GM23248 (cell line): ENCODE data around the gene THADA.

Source experiments
- EZH2 ChIP-seq: fragments of 200-600 bp; sonication (generic); IDR thresholded peaks from 2 replicates; pipeline ENCODE4 v1.6.1; 2018; ENCODE audit warnings: antibody characterized with exemption, mild to moderate bottlenecking; ENCODE audit not compliant: insufficient read depth, poor library complexity, severe bottlenecking
- EZH2phosphoT487 ChIP-seq: fragments of 200-600 bp; sonication (generic); IDR thresholded peaks from 2 replicates; pipeline ENCODE4 v1.6.1; 2018; ENCODE audit warnings: antibody characterized with exemption, moderate library complexity, mild to moderate bottlenecking, low read depth; ENCODE audit not compliant: insufficient read depth

DNA sequence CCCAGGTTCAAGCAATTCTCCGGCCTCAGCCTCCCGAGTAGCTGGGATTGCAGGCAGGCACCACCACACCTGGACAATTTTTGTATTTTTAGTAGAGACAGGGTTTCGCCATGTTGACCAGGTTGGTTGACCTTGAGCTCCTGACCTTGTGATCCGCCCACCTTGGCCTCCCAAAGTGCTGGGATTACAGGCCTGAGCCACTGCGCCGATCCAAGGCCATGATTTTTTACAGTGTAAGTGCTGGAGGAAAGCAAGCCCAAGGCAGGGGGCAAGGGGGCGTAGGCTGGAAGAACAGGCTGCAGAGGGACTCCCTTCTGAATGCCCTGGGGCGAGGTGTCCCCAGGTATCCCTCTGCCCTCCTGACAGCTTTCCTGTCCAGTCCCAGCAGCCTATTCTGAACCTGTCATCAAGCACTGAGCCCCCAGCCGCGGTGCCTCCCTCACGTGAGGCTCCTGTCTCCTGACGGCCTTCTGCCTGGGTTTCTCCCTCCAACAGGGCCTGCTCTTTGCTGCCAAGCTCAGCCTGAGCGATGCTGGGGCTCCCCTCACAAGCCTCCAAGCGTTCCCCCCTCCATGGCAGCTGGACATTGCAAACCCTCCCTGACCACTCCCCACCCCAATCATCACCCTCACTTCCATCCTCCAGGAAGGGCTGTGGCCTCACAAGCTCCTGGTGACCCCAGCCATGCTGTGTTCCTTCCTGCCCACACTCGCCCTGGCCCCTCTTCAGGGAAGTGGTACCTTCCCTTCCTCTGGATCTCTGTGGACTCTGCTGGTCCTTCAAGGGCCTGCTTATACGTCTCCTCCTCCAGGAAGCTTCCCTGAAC, 407.1 kb downstream of the THADA start:
- TF ChIP-seq EZH2 (no peak), EZH2phosphoT487 (no peak)
